Embryonic facial prominence (tissue), 1 donor: ENCODE measurements around the gene ITCH.
"Not testable (repeated sequence)": the region's sequence is repeated elsewhere in the genome, so short reads cannot be mapped to it uniquely, and the experiment has no call there.

Experiments
- DNase-seq: peaks from one replicate; pipeline ENCODE4 v3.0.0-alpha.2; 2016; ENCODE audit errors: extremely low spot score

Gene ITCH

GRCh38 chr20:34377072-34377847 lies 14.2 kb downstream of the ITCH start:
- DNase-seq = no peak

DNA sequence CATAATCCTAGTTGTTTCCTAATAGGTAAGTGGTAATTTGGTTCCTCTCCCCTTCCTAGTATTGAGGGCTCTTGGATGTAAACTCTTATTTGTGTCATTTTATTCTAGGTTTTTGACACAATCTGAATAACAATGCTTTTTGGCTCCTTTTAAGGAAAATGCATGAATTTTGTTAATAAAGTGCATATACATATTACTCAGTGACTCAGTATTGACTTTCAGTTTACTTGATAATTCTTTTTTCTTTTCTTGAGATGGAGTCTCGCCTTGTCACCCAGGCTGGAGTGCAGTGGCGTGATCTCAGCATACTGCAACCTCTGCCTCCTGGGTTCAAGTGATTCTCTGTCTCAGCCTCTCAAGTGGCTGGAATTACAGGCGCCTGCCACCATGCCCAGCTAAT lies 19.1 kb downstream of the ITCH start:
- DNase-seq = no peak

- DNase-seq = not testable (repeated sequence)
These were observed 19.9 kb downstream of the ITCH start for GRCh38 chr20:34382877-34383455.

- DNase-seq = no peak
These were observed 22.4 kb downstream of the ITCH start for GRCh38 chr20:34385464-34385863.

DNA sequence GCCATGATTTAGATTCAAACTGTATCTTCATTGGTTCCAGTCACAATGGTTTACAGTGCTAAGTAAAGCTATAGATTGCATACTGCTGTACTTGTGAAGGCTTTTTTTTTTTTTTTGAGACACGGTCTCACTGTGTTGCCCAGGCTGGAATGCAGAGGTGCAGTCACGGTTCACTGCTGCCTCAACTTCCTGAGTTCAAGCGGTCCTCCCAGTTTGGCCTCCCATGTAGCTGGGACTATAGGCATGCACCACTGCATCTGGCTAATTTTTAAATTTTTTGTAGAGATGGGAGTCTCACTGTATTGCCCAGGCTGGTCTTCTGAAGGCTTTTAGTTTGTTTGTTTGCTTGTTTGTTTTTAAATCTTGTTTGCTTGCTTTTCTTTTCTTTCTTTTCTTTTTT lies 24.9 kb downstream of the ITCH start:
- no peak for DNase-seq

DNA sequence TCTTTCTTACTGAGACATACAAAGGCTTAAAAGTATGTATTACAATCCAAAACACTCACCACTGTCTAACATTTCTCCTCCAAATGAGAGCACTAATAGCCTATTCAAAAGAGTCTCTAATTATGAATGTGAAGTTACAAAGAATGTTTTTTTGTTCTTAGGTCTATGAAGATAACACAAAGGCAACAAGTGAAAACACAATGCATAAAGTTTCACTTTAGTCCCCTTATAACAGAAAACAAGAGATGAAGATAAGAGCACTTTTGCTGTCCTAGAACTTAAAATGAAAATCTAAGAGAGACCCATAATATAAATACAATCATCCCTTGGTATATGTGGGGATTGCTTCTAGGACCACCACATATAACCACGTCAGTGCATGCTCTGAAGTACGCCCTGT lies 25.6 kb downstream of the ITCH start:
- DNase-seq = no peak

DNA sequence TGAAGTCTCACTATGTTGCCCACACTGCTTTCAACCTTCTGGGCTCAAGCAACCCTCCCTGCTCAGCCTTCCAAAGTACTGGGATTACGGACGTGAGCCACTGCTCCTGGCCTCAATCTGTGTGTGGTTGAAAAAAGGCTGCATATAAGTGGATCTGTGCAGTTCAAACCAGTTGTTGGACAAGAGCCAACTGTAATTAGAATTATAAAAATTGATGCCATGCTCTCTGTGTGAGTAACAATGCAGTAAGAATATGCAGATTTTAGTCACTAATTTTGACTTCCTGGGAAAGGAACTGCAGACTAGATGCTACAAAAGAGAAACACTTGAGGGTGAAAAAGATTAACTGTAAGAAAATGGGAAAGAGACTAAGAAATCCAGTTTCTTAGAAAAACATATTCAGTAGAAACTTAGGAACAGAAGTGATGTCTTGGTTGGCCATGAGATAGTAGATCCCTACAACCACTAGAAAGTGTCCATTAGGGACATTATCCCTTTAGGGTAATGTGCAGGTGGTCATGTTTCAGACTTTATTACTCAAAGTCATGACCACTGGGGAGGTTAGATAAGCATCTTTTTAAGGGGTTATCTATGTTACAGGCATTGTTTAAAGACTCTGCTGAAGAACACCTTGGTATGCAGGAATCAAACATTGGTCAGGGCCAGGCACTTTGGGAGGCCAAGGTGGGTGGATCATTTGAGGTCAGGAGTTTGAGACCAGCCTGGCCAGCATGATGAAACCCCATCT lies 26.3 kb downstream of the ITCH start:
- DNase-seq = no peak

DNA sequence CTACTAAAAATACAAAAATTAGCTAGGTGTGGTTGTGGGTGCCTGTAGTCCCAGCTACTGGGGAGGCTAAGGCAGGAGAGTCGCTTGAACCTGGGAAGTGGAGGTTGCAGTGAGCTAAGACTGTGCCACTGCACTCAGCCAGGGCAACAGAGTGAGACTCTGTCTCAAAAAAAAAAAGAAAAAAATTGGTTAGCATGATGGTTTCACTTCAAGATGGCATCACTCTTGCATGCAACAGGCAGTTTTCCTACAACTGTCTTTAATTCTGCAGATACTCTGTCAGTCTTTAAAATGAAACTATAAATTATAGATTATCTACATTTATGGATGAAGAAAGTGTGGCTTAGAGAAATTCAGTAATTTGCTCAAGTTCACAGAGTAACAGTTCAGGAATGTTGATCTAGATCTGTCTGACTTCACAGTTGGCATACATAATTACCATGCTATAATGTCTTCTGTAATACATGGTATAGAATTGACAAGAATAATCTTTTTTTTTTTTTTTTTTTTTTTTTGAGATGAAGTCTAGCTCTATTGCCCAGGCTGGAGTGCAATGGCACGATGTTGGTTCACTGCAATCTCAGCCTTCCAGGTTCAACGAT lies 27.0 kb downstream of the ITCH start:
- DNase-seq = no peak

DNA sequence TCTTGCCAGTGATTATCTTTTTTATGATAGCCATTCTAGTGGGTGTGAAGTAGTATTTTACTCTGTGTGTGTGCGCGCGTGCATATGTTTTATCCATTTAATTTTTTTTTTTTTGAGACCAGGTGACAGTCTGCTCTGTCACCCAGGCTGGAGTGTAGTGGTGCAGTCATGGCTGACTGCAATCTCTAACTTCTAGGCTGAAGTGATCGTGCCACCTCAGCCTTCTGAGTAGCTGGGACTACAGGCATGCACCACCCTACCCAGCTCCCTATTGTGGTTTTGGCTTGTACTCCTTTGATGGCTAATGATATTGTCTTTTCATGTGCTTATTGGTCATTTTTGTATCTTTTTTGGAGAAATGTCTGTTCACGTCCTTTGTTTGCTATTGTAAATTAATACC lies 33.3 kb downstream of the ITCH start:
- no peak for DNase-seq

DNA sequence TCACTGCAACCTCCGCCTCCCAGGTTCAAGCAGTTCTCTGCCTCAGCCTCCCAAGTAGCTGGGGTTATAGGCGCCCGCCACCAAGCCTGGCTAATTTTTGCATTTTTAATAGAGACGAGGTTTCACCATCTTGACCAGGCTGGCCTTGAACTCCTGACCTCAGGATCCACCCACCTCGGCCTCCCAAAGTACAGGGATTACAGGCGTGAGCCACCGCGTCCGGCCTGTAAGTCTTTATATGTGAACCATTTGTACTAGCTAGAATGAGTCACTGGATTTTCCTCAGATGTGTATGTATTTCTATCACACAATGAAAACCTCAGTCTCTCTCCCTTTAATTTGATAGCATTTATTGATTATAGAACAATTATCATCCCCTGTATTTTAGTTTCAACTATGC lies 34.0 kb downstream of the ITCH start:
- DNase-seq = no peak

DNA sequence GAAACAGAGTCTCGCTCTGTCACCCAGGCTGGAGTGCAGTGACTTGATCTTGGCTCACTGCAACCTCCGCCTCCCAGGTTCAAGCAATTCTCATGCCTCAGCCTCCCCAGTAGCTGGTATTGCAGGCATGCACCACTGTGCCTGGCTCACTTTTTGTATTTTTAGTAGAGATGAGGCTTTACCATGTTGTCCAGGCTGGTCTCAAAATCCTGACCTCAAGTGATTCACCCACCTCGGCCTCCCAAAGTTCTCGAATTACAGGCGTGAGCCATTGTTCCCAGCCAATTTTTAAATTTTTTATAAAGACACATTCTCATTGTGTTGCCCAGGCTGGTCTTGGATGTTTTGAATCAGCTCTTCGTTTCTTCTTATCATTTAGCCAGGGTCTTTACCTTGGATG lies 37.7 kb downstream of the ITCH start:
- not testable (repeated sequence) for DNase-seq

DNA sequence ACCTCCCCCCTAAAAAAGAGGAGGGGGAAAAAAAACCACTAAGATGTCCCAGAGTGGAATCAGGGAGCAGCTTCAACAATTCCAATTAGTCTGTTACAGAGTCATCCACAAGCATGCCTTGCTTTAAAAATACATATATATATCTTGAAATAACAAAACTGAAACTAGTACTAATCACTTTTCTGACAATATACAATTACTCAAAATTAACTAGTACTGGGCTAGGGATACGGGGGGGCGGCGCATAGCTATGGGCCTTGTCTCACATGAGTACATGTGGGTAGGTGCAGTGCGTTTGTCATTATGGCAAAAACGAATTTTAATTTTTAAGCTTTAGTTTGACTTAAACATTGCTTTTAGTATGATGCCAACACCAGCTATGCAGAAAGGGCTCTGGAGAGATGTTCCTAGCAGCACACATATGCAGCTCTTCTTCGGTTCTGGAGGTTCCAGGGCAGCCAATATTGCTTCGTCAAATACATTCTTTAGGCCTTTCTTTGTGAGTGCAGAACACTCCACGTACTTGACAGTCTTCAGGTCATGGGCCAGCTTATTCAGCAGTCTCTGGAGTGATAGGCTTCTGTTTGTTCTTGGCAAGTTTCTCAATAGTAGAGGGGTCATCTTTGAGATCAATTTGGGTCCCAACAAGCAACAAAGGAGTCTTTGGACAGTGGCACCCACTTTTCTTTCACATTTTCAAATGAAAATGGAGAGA lies 38.8 kb downstream of the ITCH start:
- no peak for DNase-seq

DNA sequence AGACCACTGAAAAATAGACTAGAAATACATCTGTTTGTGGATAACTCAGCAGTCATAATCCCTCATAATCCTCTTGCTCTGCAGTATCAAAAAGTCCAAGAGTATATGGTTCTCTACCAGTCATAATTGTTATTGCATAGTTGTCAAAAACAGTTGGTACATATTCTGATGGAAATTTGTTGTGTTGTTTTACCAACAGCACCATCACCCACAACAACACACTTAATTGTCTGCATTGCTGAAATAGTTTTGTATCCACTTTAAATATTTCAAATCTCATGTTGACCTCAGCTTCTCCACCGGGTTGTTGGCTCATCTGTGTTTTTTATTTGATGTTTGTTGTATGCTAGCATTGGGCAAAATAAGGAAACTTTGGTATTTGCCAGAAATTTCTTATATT lies 39.4 kb downstream of the ITCH start:
- DNase-seq = no peak

DNA sequence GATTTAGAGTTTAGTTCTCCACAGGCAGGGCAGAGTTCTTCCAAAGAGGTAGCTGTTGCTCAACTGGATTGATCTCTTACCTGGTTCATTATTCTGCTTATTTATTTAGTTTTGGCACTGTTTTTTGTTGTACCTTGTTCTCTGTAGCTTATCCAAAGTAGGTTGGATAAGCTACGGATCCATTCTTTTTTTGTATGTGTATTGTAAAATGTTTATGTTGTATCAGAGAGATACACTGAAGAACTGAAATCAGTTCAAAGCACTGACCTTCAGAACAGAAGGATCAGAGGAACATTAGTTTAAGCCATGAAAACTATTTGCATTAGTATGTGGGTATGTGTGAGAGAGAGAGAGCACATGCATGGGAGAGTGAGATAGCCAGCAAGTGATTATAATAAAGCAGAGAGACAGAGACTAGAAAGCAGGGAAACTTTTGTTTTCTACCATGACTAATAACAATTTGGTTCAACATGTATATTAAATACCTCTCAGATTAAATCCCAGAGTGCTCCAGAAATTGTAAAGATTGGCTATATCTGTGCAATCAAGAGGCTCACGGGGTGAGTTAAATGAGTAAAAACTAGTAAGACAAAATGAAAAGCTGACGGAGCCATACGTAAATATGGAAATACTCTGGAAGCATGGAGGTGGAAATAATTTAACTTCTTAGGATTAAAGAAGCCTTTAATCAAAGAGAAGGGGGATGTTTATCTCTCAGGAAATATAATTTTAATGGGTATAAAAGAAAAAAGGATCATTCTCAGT lies 40.2 kb downstream of the ITCH start:
- no peak for DNase-seq

GRCh38 chr20:34403908-34404307 lies 40.8 kb downstream of the ITCH start:
- DNase-seq = no peak

DNA sequence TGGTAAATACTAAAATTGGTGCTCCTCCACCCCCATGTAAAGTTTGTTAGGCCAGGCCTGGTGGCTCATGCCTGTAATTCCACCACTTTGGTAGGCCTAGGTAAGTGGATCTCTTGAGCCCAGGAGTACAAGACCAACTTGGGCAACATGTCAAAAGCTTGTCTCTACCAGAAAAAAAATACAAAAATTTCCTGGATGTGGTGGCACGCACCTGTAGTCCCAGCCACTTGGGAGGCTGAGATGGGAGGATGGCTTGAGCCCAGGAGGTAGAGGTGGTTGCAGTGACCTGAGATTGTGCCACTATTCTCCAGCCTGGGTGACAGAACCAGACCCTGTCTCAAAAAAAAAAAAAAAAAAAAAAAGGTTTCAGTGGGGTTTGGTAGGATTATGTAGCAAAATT lies 41.7 kb downstream of the ITCH start:
- no peak for DNase-seq

GRCh38 chr20:34405247-34405651 lies 42.2 kb downstream of the ITCH start:
- not testable (repeated sequence) for DNase-seq

GRCh38 chr20:34405942-34406341 lies 42.9 kb downstream of the ITCH start:
- DNase-seq = not testable (repeated sequence)

GRCh38 chr20:34407962-34408474 lies 44.9 kb downstream of the ITCH start:
- no peak for DNase-seq

- no peak for DNase-seq
These were observed 47.3 kb downstream of the ITCH start for GRCh38 chr20:34410336-34410735.

- no peak for DNase-seq
These were observed 49.4 kb downstream of the ITCH start for GRCh38 chr20:34412453-34412852.
